CD4-positive, CD25-positive, alpha-beta regulatory T cell (primary cell): ENCODE data around the gene PROX1. TPM values are rescaled to one million over a fixed set of nuclear protein-coding genes. Genes with fewer than 3 reads are reported as not detected.

Experiments
- ATAC-seq, 2 donors: fragments of 150-1000 bp; cut with Tn5 transposase; one replicate each; pipeline ENCODE4 v1.10.0; 2021; ENCODE audit warnings: low read depth in 2 of 2, moderate number of reproducible peaks in 2 of 2, moderate library complexity in 1 of 2
- DNase-seq, 3 donors: peaks; one replicate each; pipeline versions ENCODE4 v3.0.0 to v3.0.0-alpha.2; 2012 to 2022; ENCODE audit warnings: mixed read lengths in 1 of 3
- H3K27ac ChIP-seq: one replicate; pipeline ENCODE4 v1.7.0; 2013; ENCODE audit warnings: mild to moderate bottlenecking, low read length; ENCODE audit not compliant: insufficient read depth, poor library complexity, severe bottlenecking
- H3K27me3 ChIP-seq: one replicate; pipeline ENCODE4 v1.7.0; 2013; ENCODE audit warnings: low read length; ENCODE audit not compliant: control insufficient read depth, insufficient read depth
- H3K36me3 ChIP-seq: one replicate; pipeline ENCODE4 v1.7.0; 2013; ENCODE audit warnings: mild to moderate bottlenecking, low read length, moderate library complexity; ENCODE audit not compliant: control insufficient read depth, insufficient read depth
- H3K4me1 ChIP-seq: 2 replicates; pipeline ENCODE4 v1.7.0; 2013; ENCODE audit warnings: mild to moderate bottlenecking, low read length; ENCODE audit not compliant: insufficient read depth, control insufficient read depth, poor library complexity, severe bottlenecking
- H3K4me3 ChIP-seq: one replicate; pipeline ENCODE4 v1.7.0; 2013; ENCODE audit warnings: low read depth, mild to moderate bottlenecking, low read length, moderate library complexity
- H3K9me3 ChIP-seq, 2 experiments: 1 replicate in 1 of 2; 2 replicates in 1 of 2; pipeline ENCODE4 v1.7.0; 2013; ENCODE audit warnings: low read length in 2 of 2, mild to moderate bottlenecking in 1 of 2, moderate library complexity in 1 of 2; ENCODE audit not compliant: control insufficient read depth in 2 of 2
- H3K27ac Mint-ChIP-seq, 3 donors: one replicate each; pipeline ENCODE4 v1.8.0; 2020 to 2022; ENCODE audit warnings: mild to moderate bottlenecking in 3 of 3, mixed read lengths in 3 of 3, moderate library complexity in 2 of 3
- H3K27me3 Mint-ChIP-seq: one replicate; pipeline ENCODE4 v1.8.0; 2022; ENCODE audit warnings: mild to moderate bottlenecking, mixed read lengths
- H3K36me3 Mint-ChIP-seq: one replicate; pipeline ENCODE4 v1.8.0; 2020; ENCODE audit warnings: mixed read lengths
- H3K4me1 Mint-ChIP-seq, 4 donors: one replicate each; pipeline ENCODE4 v1.8.0; 2020 to 2022; ENCODE audit warnings: mixed read lengths in 4 of 4, mild to moderate bottlenecking in 1 of 4
- H3K4me3 Mint-ChIP-seq, 4 donors: one replicate each; pipeline ENCODE4 v1.8.0; 2020 to 2022; ENCODE audit warnings: mild to moderate bottlenecking in 4 of 4, mixed read lengths in 4 of 4, moderate library complexity in 3 of 4
- H3K9me3 Mint-ChIP-seq, 7 donors: one replicate each; pipeline ENCODE4 v1.8.0; 2020 to 2022; ENCODE audit warnings: mixed read lengths in 7 of 7, mild to moderate bottlenecking in 3 of 7, moderate library complexity in 2 of 7
- polyA plus RNA-seq, 4 donors: library from polyadenylated mRNA; unstranded; fragments of 300-500 nt; fragmentation: Illumina TruSeq; gene quantifications; one replicate each; pipeline ENCODE4 v1.2.3, GENCODE V29; 2021
- total RNA-seq: library from RNA; stranded (reverse); gene quantifications from one replicate; pipeline ENCODE4 v1.2.3, GENCODE V29; 2022

PROX1 gene
- total and polyA plus RNA-seq, 5 donors from 2014 or later: not detected

- Histone ChIP-seq H3K36me3 (no peaks in the 10 kb centered on the region), H3K4me3 (no peak overlapping the region), H3K27me3 (peaks cover 57% of the 10 kb centered on the region), H3K4me1 (peaks cover 20% of the 10 kb centered on the region), H3K27ac (no peak overlapping the region), H3K9me3 (peaks cover 0 to 10% of the 10 kb centered on the region in 2 experiments)
- no peak overlapping the region for H3K27ac Mint-ChIP-seq
- H3K4me3 Mint-ChIP-seq: peak overlapping the region in 3 of 4 donors; percentile 1 to 70 (median 28)
- no peaks in the 10 kb centered on the region for H3K36me3 Mint-ChIP-seq
- peaks cover 0 to 16% (median 2%) of the 10 kb centered on the region in 7 donors for H3K9me3 Mint-ChIP-seq
- ATAC-seq: no peak
- DNase-seq: no peak
- peaks cover 90% of the 10 kb centered on the region for H3K27me3 Mint-ChIP-seq
- peaks cover 15 to 48% (median 26%) of the 10 kb centered on the region in 4 donors for H3K4me1 Mint-ChIP-seq
Measured at GRCh38 chr1:213986925-213987250, 885 bp upstream of the PROX1 start.

- peaks cover 20% of the 10 kb centered on the region for H3K4me1 ChIP-seq
- peak overlapping the region; percentile 44 for H3K4me3 ChIP-seq
- peaks cover 0 to 10% of the 10 kb centered on the region in 2 experiments for H3K9me3 ChIP-seq
- no peak overlapping the region for H3K27ac ChIP-seq
- H3K27me3 Mint-ChIP-seq: peaks cover 89% of the 10 kb centered on the region
- peak overlapping the region; percentile 1 to 91 (median 88) for H3K4me3 Mint-ChIP-seq
- ATAC-seq: no peak
- H3K27ac Mint-ChIP-seq: peak overlapping the region in 1 of 3 donors; percentile 79
- no peak for DNase-seq
- H3K36me3 ChIP-seq: no peaks in the 10 kb centered on the region
- H3K9me3 Mint-ChIP-seq: peaks cover 0 to 16% (median 2%) of the 10 kb centered on the region in 7 donors
- no peaks in the 10 kb centered on the region for H3K36me3 Mint-ChIP-seq
- peaks cover 15 to 45% (median 26%) of the 10 kb centered on the region in 4 donors for H3K4me1 Mint-ChIP-seq
- H3K27me3 ChIP-seq: peaks cover 60% of the 10 kb centered on the region
Measured at GRCh38 chr1:213987422-213987926, 299 bp upstream of the PROX1 start.

GRCh38 chr1:213988507-213989001 is 781 bp downstream of the PROX1 start:
- Mint-ChIP-seq H3K4me1 (peaks cover 15 to 45% (median 26%) of the 10 kb centered on the region in 4 donors), H3K4me3 (peak overlapping the region; percentile 1 to 91 (median 88)), H3K36me3 (no peaks in the 10 kb centered on the region), H3K27ac (peak overlapping the region in 1 of 3 donors; percentile 78), H3K9me3 (peaks cover 0 to 16% (median 2%) of the 10 kb centered on the region in 7 donors), H3K27me3 (peaks cover 92% of the 10 kb centered on the region)
- H3K27me3 ChIP-seq: peaks cover 65% of the 10 kb centered on the region
- H3K9me3 ChIP-seq: peaks cover 0 to 10% of the 10 kb centered on the region in 2 experiments
- ATAC-seq (no peak), DNase-seq (no peak)
- no peaks in the 10 kb centered on the region for H3K36me3 ChIP-seq
- H3K27ac ChIP-seq: no peak overlapping the region
- H3K4me3 ChIP-seq: peak overlapping the region; percentile 44
- H3K4me1 ChIP-seq: peaks cover 20% of the 10 kb centered on the region

DNA sequence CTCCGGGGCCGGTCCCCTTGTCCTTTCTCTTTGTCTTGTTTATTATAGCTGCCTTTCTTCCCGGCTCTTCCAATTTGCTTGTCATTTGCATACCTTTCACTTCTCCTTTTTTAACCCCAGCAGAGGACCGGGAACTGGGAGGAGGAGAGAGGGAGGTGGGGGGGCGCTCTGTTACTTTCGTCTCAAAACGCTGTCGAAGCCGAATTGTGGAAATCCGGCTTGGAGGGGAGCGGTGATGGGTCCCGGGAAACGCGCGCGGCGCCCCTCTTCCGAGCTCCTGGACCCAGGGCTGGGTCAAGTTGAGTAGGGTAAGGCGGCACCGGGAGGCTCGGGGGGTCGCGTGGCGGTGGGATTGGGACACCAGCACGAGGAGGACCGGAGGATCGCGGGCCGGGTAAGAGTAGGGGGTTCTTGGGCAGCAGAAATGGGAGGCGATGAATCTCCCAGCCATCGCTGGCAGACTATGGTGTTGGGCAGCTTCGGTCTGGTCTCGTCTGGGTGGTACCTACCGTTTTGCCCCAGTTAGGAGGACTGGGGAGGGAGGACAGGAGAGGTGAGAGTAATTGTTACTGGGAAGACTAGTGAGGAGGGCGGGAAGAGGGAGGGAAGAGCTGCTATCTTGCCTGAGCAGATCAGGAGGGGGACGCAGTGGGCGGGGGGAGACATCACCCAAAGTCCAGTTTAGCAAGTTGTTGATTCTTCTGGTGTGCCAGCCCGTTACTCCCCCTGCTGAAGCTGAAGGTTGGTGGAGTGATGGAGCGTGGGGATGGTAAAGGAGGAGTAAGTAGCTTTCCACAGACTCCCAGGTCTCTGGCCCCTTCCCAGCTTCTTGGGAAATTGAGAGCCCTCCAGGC is 1.5 kb downstream of the PROX1 start:
- Mint-ChIP-seq H3K9me3 (peaks cover 0 to 18% (median 2%) of the 10 kb centered on the region in 7 donors), H3K27me3 (peaks cover 85% of the 10 kb centered on the region), H3K4me3 (peak overlapping the region in 3 of 4 donors; percentile 87 to 91 (median 90)), H3K4me1 (peaks cover 15 to 45% (median 26%) of the 10 kb centered on the region in 4 donors), H3K36me3 (no peaks in the 10 kb centered on the region), H3K27ac (peak overlapping the region in 2 of 3 donors; percentile 78 to 86)
- Histone ChIP-seq H3K36me3 (no peaks in the 10 kb centered on the region), H3K9me3 (peaks cover 0 to 5% of the 10 kb centered on the region in 2 experiments), H3K4me3 (no peak overlapping the region), H3K27ac (no peak overlapping the region), H3K27me3 (peaks cover 60% of the 10 kb centered on the region), H3K4me1 (peaks cover 20% of the 10 kb centered on the region)
- DNase-seq (no peak), ATAC-seq (no peak)

- Mint-ChIP-seq H3K9me3 (peaks cover 0 to 6% (median 0%) of the 10 kb centered on the region in 7 donors), H3K27ac (no peak overlapping the region), H3K36me3 (no peaks in the 10 kb centered on the region), H3K4me1 (peaks cover 2 to 11% (median 5%) of the 10 kb centered on the region in 4 donors), H3K27me3 (peaks cover 52% of the 10 kb centered on the region), H3K4me3 (no peak overlapping the region)
- H3K4me3 ChIP-seq: no peak overlapping the region
- H3K9me3 ChIP-seq: no peaks in the 10 kb centered on the region
- ATAC-seq (no peak), DNase-seq (no peak)
- peaks cover 31% of the 10 kb centered on the region for H3K27me3 ChIP-seq
- H3K36me3 ChIP-seq: no peaks in the 10 kb centered on the region
- H3K27ac ChIP-seq: no peak overlapping the region
- H3K4me1 ChIP-seq: peaks cover 6% of the 10 kb centered on the region
Measured at GRCh38 chr1:213993929-213994328, 6.2 kb downstream of the PROX1 start.

- Mint-ChIP-seq H3K9me3 (peaks cover 0 to 6% (median 0%) of the 10 kb centered on the region in 7 donors), H3K27me3 (peaks cover 42% of the 10 kb centered on the region), H3K27ac (no peak overlapping the region), H3K36me3 (no peaks in the 10 kb centered on the region), H3K4me1 (peaks cover 0 to 4% (median 1%) of the 10 kb centered on the region in 4 donors), H3K4me3 (no peak overlapping the region)
- H3K9me3 ChIP-seq: no peaks in the 10 kb centered on the region
- H3K4me1 ChIP-seq: no peaks in the 10 kb centered on the region
- no peak for ATAC-seq
- no peak overlapping the region for H3K27ac ChIP-seq
- H3K27me3 ChIP-seq: peaks cover 25% of the 10 kb centered on the region
- no peak overlapping the region for H3K4me3 ChIP-seq
- DNase-seq: no peak
- H3K36me3 ChIP-seq: no peaks in the 10 kb centered on the region
Measured at GRCh38 chr1:213994888-213995287, 7.1 kb downstream of the PROX1 start.

- ATAC-seq (no peak), DNase-seq (no peak)
- Mint-ChIP-seq H3K27ac (no peak overlapping the region), H3K9me3 (peaks cover 0 to 6% (median 0%) of the 10 kb centered on the region in 7 donors), H3K36me3 (no peaks in the 10 kb centered on the region), H3K4me1 (peaks cover 0 to 4% (median 0%) of the 10 kb centered on the region in 4 donors), H3K27me3 (peaks cover 35% of the 10 kb centered on the region), H3K4me3 (no peak overlapping the region)
- Histone ChIP-seq H3K4me3 (no peak overlapping the region), H3K27me3 (peaks cover 21% of the 10 kb centered on the region), H3K9me3 (no peaks in the 10 kb centered on the region), H3K27ac (no peak overlapping the region), H3K4me1 (no peaks in the 10 kb centered on the region), H3K36me3 (no peaks in the 10 kb centered on the region)
Measured at GRCh38 chr1:213995603-213996002, 7.8 kb downstream of the PROX1 start.
